Large intestine (tissue), 3 donors: ENCODE measurements around the gene KSR1. TPM values are rescaled to one million over a fixed set of nuclear protein-coding genes. Genes with fewer than 3 reads are reported as not detected.
"Not testable (repeated sequence)": the region's sequence is repeated elsewhere in the genome, so short reads cannot be mapped to it uniquely, and the experiment has no call there.

Source experiments
- DNase-seq, 2 donors: peaks; one replicate each; pipeline versions ENCODE4 v3.0.0 to v3.0.0-alpha.2; 2013
- H3K27ac ChIP-seq: one replicate; pipeline ENCODE4 v1.5.1; 2013; ENCODE audit warnings: low read length
- H3K27me3 ChIP-seq: 2 replicates; pipeline ENCODE4 v1.6.1; 2013; ENCODE audit warnings: low read length; ENCODE audit not compliant: control insufficient read depth, insufficient read depth
- H3K36me3 ChIP-seq: 2 replicates; pipeline ENCODE4 v1.6.1; 2013; ENCODE audit warnings: low read length; ENCODE audit not compliant: control insufficient read depth, insufficient read depth
- H3K4me1 ChIP-seq: one replicate; pipeline ENCODE4 v1.6.1; 2013; ENCODE audit warnings: low read length; ENCODE audit not compliant: control insufficient read depth, insufficient read depth
- H3K4me3 ChIP-seq: one replicate; pipeline ENCODE4 v1.5.1; 2013; ENCODE audit warnings: low read length
- H3K9me3 ChIP-seq: one replicate; pipeline ENCODE4 v1.6.1; 2013; ENCODE audit warnings: mild to moderate bottlenecking, low read depth, low read length, moderate library complexity; ENCODE audit not compliant: control insufficient read depth
- WGBS: methylation state at CpG from one replicate; pipeline ENCODE4 v1.1.5; 2013; ENCODE audit warnings: low lambda C conversion rate; ENCODE audit not compliant: insufficient coverage; 5-methylcytosine and 5-hydroxymethylcytosine counted together
- polyA plus RNA-seq: library from polyadenylated mRNA; unstranded; fragments of 120-200 nt; gene quantifications from one replicate; pipeline ENCODE4 v1.2.1, GENCODE V29; 2013

Gene KSR1
- polyA plus RNA-seq, 1 donor = 65.0 TPM

GRCh38 chr17:27425991-27426390, 30.3 kb upstream of the KSR1 start:
- DNase-seq = no peak
- H3K4me1 ChIP-seq = no peaks in the 10 kb centered on the region
- no peaks in the 10 kb centered on the region for H3K27me3 ChIP-seq
- no peaks in the 10 kb centered on the region for H3K36me3 ChIP-seq
- no peaks in the 10 kb centered on the region for H3K9me3 ChIP-seq
- H3K4me3 ChIP-seq = no peak overlapping the region
- no CpG with 5 or more reads among the region's 3 CpGs for WGBS
- no peak overlapping the region for H3K27ac ChIP-seq

DNA sequence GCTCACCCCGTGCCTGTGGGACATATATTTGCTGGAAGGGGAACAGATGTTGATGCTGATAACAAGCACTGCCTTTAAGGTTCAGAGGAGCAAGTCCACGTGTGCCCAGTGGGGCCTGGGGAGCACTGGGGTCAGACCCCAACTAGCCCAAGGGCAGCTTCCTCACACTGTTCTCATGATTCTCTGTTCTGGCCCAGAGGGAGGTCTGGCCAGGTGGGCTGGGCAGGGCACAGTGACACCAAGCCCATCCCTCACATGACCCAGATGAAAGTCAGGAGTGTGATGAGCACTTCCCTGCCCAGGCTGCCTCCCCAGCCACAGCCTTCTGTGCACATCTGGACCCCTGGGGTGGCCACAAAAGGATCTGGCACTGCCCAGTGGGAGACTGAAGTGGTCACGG, 29.8 kb upstream of the KSR1 start:
- DNase-seq, H3K9me3 ChIP-seq, H3K36me3 ChIP-seq, H3K4me3 ChIP-seq, H3K4me1 ChIP-seq, H3K27me3 ChIP-seq, H3K27ac ChIP-seq: not testable (repeated sequence)
- WGBS = no CpG with 5 or more reads among the region's 3 CpGs

DNA sequence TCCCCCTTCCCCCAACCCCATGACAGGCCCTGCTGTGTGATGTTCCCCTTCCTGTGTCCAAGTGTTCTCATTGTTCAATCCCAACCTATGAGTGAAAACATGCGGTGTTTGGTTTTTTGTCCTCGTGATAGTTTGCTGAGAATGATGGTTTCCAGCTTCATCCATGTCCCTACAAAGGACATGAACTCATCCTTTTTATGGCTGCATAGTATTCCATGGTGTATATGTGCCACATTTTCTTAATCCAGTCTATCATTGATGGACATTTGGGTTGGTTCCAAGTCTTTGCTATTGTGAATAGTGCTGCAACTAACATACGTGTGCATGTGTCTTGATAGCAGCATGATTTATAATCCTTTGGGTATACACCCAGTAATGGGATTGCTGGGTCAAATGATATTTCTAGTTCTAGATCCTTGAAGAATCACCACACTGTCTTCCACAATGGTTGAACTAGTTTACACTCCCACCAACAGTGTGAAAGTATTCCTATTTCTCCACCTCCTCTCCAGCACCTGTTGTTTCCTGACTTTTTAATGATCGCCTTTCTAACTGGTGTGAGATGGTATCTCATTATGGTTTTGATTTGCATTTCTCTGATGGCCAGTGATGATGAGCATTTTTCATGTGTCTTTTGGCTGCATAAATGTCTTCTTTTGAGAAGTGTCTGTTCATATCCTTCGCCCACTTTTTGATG, 28.9 kb upstream of the KSR1 start:
- no CpG with 5 or more reads among the region's 5 CpGs for WGBS
- not testable (repeated sequence) for H3K9me3 ChIP-seq, H3K36me3 ChIP-seq, H3K27ac ChIP-seq, DNase-seq, H3K4me3 ChIP-seq, H3K4me1 ChIP-seq, H3K27me3 ChIP-seq

DNA sequence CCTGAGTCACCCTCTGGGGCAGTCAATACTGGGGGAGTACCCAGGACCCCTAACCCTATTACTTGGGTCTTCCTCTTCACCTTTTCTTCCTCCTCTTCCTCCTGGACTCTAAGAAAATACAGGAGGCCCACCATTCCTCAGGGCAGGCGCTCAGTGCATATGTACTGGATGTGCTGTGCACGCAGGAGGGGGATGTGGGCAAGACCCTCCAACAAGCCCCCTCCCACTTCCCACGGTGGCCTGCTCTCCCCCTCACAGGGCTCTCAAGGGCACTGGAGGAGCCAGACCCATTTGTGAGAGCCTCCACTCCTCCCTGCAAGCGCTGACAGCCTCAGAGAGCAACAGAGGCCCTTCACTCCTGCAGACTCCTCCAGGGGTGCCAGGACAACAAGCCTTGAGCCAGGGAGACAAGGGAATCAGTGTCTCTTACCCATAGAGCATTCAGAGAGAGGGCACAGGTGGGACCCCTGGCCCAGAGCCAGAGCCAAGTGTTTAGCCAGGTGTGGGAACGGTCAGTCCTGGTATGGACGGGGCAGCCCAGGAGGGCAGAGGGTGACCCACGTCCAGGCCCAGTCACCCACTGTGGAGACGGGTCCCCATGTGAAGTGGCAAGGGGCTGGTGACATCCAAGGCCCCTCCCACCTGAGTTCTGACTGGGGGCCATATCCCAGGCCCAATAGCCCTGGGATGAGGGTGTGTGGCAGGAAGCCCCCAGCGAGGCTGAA, 27.3 kb upstream of the KSR1 start:
- no peak overlapping the region for H3K27ac ChIP-seq
- no peak for DNase-seq

DNA sequence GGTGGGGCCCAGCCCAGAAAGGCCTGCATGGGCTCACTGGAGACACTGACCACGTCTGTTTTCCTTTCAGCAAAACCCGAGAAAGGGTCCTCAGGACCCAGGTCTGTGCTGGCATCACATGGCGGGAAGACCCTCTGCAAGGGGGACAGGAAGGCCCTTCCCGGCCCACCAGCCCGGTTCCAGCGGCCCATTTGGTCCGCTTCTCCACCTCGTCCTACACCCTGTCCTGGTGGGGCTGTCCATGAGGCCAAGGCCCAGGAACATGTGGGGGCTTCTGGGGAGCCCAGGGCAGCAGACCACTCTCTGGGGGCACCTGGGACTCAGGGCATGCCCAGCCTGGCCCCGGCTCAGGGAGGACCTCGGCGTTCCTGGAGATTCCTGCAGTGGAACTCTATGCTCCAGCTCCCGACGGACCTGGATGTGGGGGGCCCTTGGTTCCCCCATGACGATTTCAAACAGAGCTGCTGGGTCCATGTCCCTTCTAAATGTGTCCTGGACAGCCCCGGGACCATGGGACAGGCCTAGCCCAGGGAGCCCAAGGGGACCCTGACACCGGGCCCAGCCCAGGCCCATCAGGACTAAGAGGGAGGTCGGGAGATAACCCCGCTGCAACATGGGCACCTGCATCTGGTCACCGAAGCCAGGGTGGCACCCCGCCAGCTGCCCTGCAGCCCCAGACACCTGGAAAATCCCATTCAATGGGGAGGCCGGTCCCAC, 26.4 kb upstream of the KSR1 start:
- WGBS = no CpG with 5 or more reads among the region's 21 CpGs
- no peaks in the 10 kb centered on the region for H3K27me3 ChIP-seq
- DNase-seq = no peak
- H3K4me3 ChIP-seq = no peak overlapping the region
- no peaks in the 10 kb centered on the region for H3K4me1 ChIP-seq
- no peaks in the 10 kb centered on the region for H3K9me3 ChIP-seq
- H3K36me3 ChIP-seq = no peaks in the 10 kb centered on the region
- no peak overlapping the region for H3K27ac ChIP-seq

More for the DNA sequence above, 27.3 kb upstream of the KSR1 start:
- Histone ChIP-seq H3K36me3 (no peaks in the 10 kb centered on the region), H3K4me1 (no peaks in the 10 kb centered on the region), H3K27me3 (no peaks in the 10 kb centered on the region), H3K4me3 (no peak overlapping the region), H3K9me3 (no peaks in the 10 kb centered on the region)
- no CpG with 5 or more reads among the region's 9 CpGs for WGBS

GRCh38 chr17:27430383-27430840, 25.8 kb upstream of the KSR1 start:
- Histone ChIP-seq H3K27me3 (no peaks in the 10 kb centered on the region), H3K4me3 (no peak overlapping the region), H3K36me3 (no peaks in the 10 kb centered on the region), H3K4me1 (no peaks in the 10 kb centered on the region), H3K27ac (no peak overlapping the region), H3K9me3 (no peaks in the 10 kb centered on the region)
- no peak for DNase-seq
- no CpG with 5 or more reads among the region's 7 CpGs for WGBS

GRCh38 chr17:27430882-27431491, 25.3 kb upstream of the KSR1 start:
- no peaks in the 10 kb centered on the region for H3K36me3 ChIP-seq
- H3K4me3 ChIP-seq = no peak overlapping the region
- DNase-seq = peak; percentile 8 to 16
- WGBS = no CpG with 5 or more reads among the region's 10 CpGs
- H3K27me3 ChIP-seq = no peaks in the 10 kb centered on the region
- no peaks in the 10 kb centered on the region for H3K9me3 ChIP-seq
- no peak overlapping the region for H3K27ac ChIP-seq
- H3K4me1 ChIP-seq = no peaks in the 10 kb centered on the region

- H3K4me1 ChIP-seq = no peaks in the 10 kb centered on the region
- DNase-seq = no peak
- no CpG with 5 or more reads among the region's 8 CpGs for WGBS
- no peaks in the 10 kb centered on the region for H3K27me3 ChIP-seq
- no peak overlapping the region for H3K4me3 ChIP-seq
- H3K27ac ChIP-seq = no peak overlapping the region
- no peaks in the 10 kb centered on the region for H3K36me3 ChIP-seq
- no peaks in the 10 kb centered on the region for H3K9me3 ChIP-seq
These were observed 22.7 kb upstream of the KSR1 start for GRCh38 chr17:27433521-27433920.

DNA sequence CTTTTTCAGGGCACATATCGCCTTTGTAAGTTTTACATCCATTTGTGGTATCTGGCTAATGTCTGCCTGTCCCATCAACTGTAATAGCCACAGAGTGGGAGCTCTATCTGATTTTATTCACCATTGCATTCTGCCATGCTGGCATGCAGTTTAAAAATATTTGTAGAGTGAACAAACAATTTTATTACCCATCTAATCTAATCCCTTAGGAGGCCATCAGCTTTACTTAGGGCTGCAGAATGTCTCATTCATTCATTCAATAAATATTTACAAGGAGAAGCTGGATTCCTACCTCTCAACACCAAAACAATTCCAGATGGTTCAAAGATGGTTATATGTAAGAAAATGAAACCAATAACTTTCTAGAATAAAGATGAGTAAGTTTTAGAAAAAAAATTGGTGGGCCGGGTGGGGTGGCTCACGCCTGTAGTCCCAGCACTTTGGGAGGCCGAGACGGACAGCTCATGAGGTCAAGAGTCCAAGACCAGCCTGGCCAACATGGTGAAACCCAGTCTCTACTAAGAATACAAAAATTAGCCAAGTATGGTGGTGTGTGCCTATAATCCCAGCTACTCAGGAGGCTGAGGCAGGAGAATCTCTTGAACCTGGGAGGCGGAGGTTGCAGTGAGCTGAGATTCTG, 20.7 kb upstream of the KSR1 start:
- not testable (repeated sequence) for H3K27me3 ChIP-seq, H3K36me3 ChIP-seq, H3K27ac ChIP-seq, H3K4me3 ChIP-seq, H3K4me1 ChIP-seq, DNase-seq, H3K9me3 ChIP-seq
- 100% methylated on average over 2 of the region's 6 CpGs for WGBS
